ENCODE results near the gene ADRA1B. TPM values are rescaled to one million over a fixed set of nuclear protein-coding genes. Genes with fewer than 3 reads are reported as not detected.

The ADRA1B gene
- total and polyA plus RNA-seq, 9 donors, result 0.87 to 9.1 (median 3.5) TPM

DNA sequence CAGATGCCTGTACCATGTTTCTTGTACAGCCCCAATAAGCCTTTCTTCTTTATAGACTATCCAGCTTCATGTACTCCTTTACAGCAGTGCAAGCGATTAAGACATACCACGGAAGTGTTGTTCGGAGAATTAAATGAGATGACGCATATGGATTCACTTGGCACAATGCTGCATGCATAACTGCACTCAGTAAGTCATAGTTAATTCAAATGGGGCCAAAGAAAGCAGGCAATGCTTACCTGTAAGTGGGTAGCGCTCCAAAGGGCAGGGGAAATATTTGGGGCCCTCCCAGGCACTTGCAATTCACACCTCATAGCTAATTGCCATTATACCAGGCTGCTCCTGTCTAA is 7.7 kb upstream of the ADRA1B start:
- no peak for TF ChIP-seq EP300 (IDR thresholded peaks at IDR 0.05)
- TF ChIP-seq POLR2A (IDR thresholded peaks at IDR 0.05), result no peak
- TF ChIP-seq, protein P1, sequence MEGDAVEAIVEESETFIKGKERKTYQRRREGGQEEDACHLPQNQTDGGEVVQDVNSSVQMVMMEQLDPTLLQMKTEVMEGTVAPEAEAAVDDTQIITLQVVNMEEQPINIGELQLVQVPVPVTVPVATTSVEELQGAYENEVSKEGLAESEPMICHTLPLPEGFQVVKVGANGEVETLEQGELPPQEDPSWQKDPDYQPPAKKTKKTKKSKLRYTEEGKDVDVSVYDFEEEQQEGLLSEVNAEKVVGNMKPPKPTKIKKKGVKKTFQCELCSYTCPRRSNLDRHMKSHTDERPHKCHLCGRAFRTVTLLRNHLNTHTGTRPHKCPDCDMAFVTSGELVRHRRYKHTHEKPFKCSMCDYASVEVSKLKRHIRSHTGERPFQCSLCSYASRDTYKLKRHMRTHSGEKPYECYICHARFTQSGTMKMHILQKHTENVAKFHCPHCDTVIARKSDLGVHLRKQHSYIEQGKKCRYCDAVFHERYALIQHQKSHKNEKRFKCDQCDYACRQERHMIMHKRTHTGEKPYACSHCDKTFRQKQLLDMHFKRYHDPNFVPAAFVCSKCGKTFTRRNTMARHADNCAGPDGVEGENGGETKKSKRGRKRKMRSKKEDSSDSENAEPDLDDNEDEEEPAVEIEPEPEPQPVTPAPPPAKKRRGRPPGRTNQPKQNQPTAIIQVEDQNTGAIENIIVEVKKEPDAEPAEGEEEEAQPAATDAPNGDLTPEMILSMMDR (IDR thresholded peaks at IDR 0.05), result no peak
- Histone ChIP-seq H3K9me3 (no peaks in the 10 kb centered on the region), H3K4me1 (ENCODE audit: insufficient read depth) (peaks cover 7% of the 10 kb centered on the region), H3K36me3 (no peaks in the 10 kb centered on the region), H3K4me3 (no peak overlapping the region), H3K27me3 (no peaks in the 10 kb centered on the region), H3K27ac (no peak overlapping the region)
- no peak for DNase-seq
- 59 to 74% (median 73%) methylated on average over 5 of the region's 5 CpGs for WGBS, 3 donors
- intact Hi-C loops (cut with DNase I), result no loop called here

GRCh38 chr5:159909126-159909525 is 7.2 kb upstream of the ADRA1B start:
- 81 to 93% (median 93%) methylated on average over 3 of the region's 3 CpGs for WGBS, 3 donors
- H3K4me1 ChIP-seq (ENCODE audit: insufficient read depth), result peaks cover 7% of the 10 kb centered on the region
- no peak for TF ChIP-seq POLR2A (IDR thresholded peaks at IDR 0.05)
- TF ChIP-seq, protein P1 (IDR thresholded peaks at IDR 0.05), result no peak
- TF ChIP-seq EP300 (IDR thresholded peaks at IDR 0.05), result no peak
- H3K4me3 ChIP-seq, result no peak overlapping the region
- H3K9me3 ChIP-seq, result no peaks in the 10 kb centered on the region
- no peaks in the 10 kb centered on the region for H3K27me3 ChIP-seq
- H3K36me3 ChIP-seq, result no peaks in the 10 kb centered on the region
- DNase-seq, result no peak
- intact Hi-C loops (cut with DNase I), result no loop called here
- H3K27ac ChIP-seq, result no peak overlapping the region

DNA sequence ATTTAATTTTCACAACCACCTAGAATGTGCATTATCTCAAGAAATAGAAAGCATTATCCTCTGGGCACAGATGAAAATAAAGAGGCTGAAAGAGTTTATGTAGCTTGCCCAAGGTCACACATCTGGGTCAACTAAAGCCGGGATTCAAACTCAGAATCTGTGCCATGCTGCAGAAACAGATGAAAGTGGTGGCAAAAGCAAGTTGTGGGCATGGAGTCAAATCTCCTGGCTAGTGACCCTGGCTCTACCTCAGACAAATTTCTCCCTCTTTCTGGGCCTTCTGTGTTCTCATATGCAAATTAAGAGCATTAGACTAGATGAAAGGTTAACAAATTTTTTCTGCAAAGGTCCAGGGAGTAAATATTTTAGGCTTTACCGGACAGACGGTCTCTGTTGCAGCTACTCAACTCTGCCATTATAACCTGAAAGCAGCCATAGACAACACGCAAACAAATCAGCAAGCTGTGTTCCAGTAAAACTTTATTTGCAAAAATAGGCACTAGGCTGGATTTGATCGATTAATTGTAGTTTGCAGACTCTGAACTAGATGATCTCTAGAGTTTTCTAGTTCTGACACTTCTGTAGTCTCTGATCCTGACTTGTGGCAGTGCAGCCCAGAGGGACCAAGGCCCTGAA is 6.0 kb upstream of the ADRA1B start:
- Histone ChIP-seq H3K4me1 (ENCODE audit: insufficient read depth) (peaks cover 7% of the 10 kb centered on the region), H3K9me3 (no peaks in the 10 kb centered on the region), H3K27me3 (no peaks in the 10 kb centered on the region), H3K36me3 (no peaks in the 10 kb centered on the region), H3K4me3 (no peak overlapping the region), H3K27ac (no peak overlapping the region)
- no peak for TF ChIP-seq POLR2A (IDR thresholded peaks at IDR 0.05)
- no peak for TF ChIP-seq EP300 (IDR thresholded peaks at IDR 0.05)
- TF ChIP-seq, protein P1 (IDR thresholded peaks at IDR 0.05), result no peak
- DNase-seq, result no peak
- 74 to 87% (median 76%) methylated on average over 5 of the region's 5 CpGs for WGBS, 3 donors
- intact Hi-C loops (cut with DNase I), result loop anchor here in 3 of 4 donors (10.0 kb wide), 3 partner anchors 136 to 396 kb away; no protein-coding TSS in a partner anchor

GRCh38 chr5:159910843-159911229 is 5.4 kb upstream of the ADRA1B start:
- TF ChIP-seq EP300 (IDR thresholded peaks at IDR 0.05) (no peak), POLR2A (IDR thresholded peaks at IDR 0.05) (no peak)
- TF ChIP-seq, protein P1 (IDR thresholded peaks at IDR 0.05), result no peak
- no peak for DNase-seq
- 77 to 91% (median 87%) methylated on average over 2 of the region's 2 CpGs for WGBS, 3 donors
- peaks cover 7% of the 10 kb centered on the region for H3K4me1 ChIP-seq (ENCODE audit: insufficient read depth)
- H3K4me3 ChIP-seq, result no peak overlapping the region
- no peaks in the 10 kb centered on the region for H3K36me3 ChIP-seq
- no peaks in the 10 kb centered on the region for H3K27me3 ChIP-seq
- no peaks in the 10 kb centered on the region for H3K9me3 ChIP-seq
- no peak overlapping the region for H3K27ac ChIP-seq
- intact Hi-C loops (cut with DNase I), result loop anchor here in 3 of 4 donors (10.0 kb wide), 3 partner anchors 136 to 396 kb away; no protein-coding TSS in a partner anchor

Measured in ovary (tissue), 9 donors.